GM12878 (cell line): ENCODE data around the gene CHMP2B. TPM values are rescaled to one million over a fixed set of nuclear protein-coding genes. Genes with fewer than 3 reads are reported as not detected.

Experiments
- ATAC-seq: fragments of 200-7000 bp; cut with Tn5 transposase; 3 replicates; pipeline ENCODE4 v1.9.1; 2020; ENCODE audit warnings: mild to moderate bottlenecking, moderate library complexity
- BruUV-seq: library from RNA; stranded (reverse); fragments of 400-500 nt; replicated peaks from 2 replicates; lab custom pipeline; 2021; lab: Mats Ljungman, UMichigan
- CTCF ChIA-PET: fragments of 300-600 bp; sonication (Branson Sonifier 250); formaldehyde crosslinking; extraction: SDS; loops from one replicate; lab custom pipeline; 2021; ENCODE audit warnings: inconsistent platforms; lab: Yijun Ruan, JAX
- POLR2A ChIA-PET: fragments of 350-600 bp; formaldehyde crosslinking; extraction: SDS; loops from one replicate; lab custom pipeline; 2021; ENCODE audit warnings: inconsistent platforms; lab: Charles Lee
- RAD21 ChIA-PET: fragments of 300-600 bp; sonication (Branson Sonifier 250); formaldehyde crosslinking; loops from one replicate; lab custom pipeline; 2023; ENCODE audit warnings: antibody characterized with exemption; ENCODE audit not compliant: unreplicated experiment; lab: Charles Lee
- SMC1A ChIA-PET: fragments of 300-600 bp; sonication (Branson Sonifier 250); formaldehyde crosslinking; loops from one replicate; lab custom pipeline; 2023; ENCODE audit not compliant: unreplicated experiment, uncharacterized antibody; lab: Charles Lee
- DNase-seq: peaks from one replicate; pipeline ENCODE4 v3.0.0-alpha.2; 2011; ENCODE audit warnings: low read depth, low spot score
- FAIRE-seq: peaks from 3 replicates; lab custom pipeline; 2011; peaks lifted over from hg19 to GRCh38; lab: Jason Lieb, UNC
- H2AFZ ChIP-seq: 2 replicates; pipeline ENCODE4 v1.6.0; 2011; ENCODE audit warnings: low read depth, low read length, control low read depth; ENCODE audit not compliant: control insufficient read depth
- H3K27ac ChIP-seq: 2 replicates; pipeline ENCODE4 v1.5.1; 2011; ENCODE audit warnings: control low read depth; ENCODE audit not compliant: control insufficient read depth, insufficient read depth
- H3K27me3 ChIP-seq, 2 experiments: replicated peaks in 1 of 2; 2 replicates each; pipeline versions ENCODE4 v1.6.0 to v1.6.1; 2011; ENCODE audit warnings: low read length in 1 of 2; ENCODE audit not compliant: control insufficient read depth in 2 of 2, insufficient read depth in 2 of 2
- H3K36me3 ChIP-seq, 2 experiments: 2 replicates each; pipeline ENCODE4 v1.5.1; 2011; ENCODE audit warnings: low read length in 1 of 2; ENCODE audit not compliant: control insufficient read depth in 2 of 2, insufficient read depth in 2 of 2
- H3K4me1 ChIP-seq: 2 replicates; pipeline ENCODE4 v1.6.1; 2011; ENCODE audit warnings: mild to moderate bottlenecking, low read length, moderate library complexity, mixed read lengths; ENCODE audit not compliant: control insufficient read depth, insufficient read depth
- H3K4me2 ChIP-seq: 2 replicates; pipeline ENCODE4 v1.6.0; 2011; ENCODE audit warnings: control low read depth; ENCODE audit not compliant: control insufficient read depth, insufficient read depth
- H3K4me3 ChIP-seq: fragments of 200-600 bp; sonication (generic); 2 replicates; pipeline ENCODE4 v1.5.1; 2016
- H3K79me2 ChIP-seq: 2 replicates; pipeline ENCODE4 v1.6.0; 2011; ENCODE audit warnings: low read length; ENCODE audit not compliant: control insufficient read depth, insufficient read depth
- H3K9ac ChIP-seq: 2 replicates; pipeline ENCODE4 v1.8.0; 2011; ENCODE audit warnings: low read length, control low read depth, mixed read lengths; ENCODE audit not compliant: control insufficient read depth, insufficient read depth
- H3K9me3 ChIP-seq: replicated peaks from 3 replicates; pipeline ENCODE4 v1.5.1; 2011; ENCODE audit warnings: mild to moderate bottlenecking, low read length; ENCODE audit not compliant: control insufficient read depth, insufficient read depth
- H4K20me1 ChIP-seq: 2 replicates; pipeline ENCODE4 v1.6.0; 2011; ENCODE audit not compliant: control insufficient read depth, insufficient read depth
- ATF7 ChIP-seq: fragments of 450-650 bp; IDR thresholded peaks from 2 replicates; pipeline ENCODE4 v1.6.1; 2016; ENCODE audit warnings: low read depth, mild to moderate bottlenecking
- MEF2B ChIP-seq: fragments of 450-650 bp; IDR thresholded peaks from 2 replicates; pipeline ENCODE4 v1.6.1; 2018; ENCODE audit warnings: mild to moderate bottlenecking, moderate library complexity; ENCODE audit not compliant: partially characterized antibody, poor library complexity, severe bottlenecking
- PRDM15 ChIP-seq: fragments of 450-650 bp; formaldehyde crosslinking; IDR thresholded peaks from 2 replicates; pipeline ENCODE4 v1.4.0; 2020; ENCODE audit warnings: mild to moderate bottlenecking, moderate library complexity
- WGBS: methylation state at CpG from one replicate; pipeline ENCODE4 v1.1.6; 2016; ENCODE audit warnings: low lambda C conversion rate; ENCODE audit not compliant: insufficient replicate concordance, insufficient coverage; ENCODE audit errors: missing lambda C conversion rate; 5-methylcytosine and 5-hydroxymethylcytosine counted together
- in situ Hi-C: fragments of 300-500 bp; cut with MboI; formaldehyde crosslinking; loops from 9 replicates; pipeline ENCODE4 v1.14.3; 2018; ENCODE audit warnings: mixed read lengths
- intact Hi-C: fragments of 100-400 bp; cut with micrococcal nuclease; formaldehyde crosslinking; loops from one replicate; pipeline ENCODE4 v1.14.2; 2022; ENCODE audit not compliant: unreplicated experiment
- polyA plus RNA-seq, 11 experiments: library from polyadenylated mRNA; depleted of rRNA in 4 of 11; unstranded in 6 of 11; stranded (reverse) in 5 of 11; fragments of >200 nt; fragmentation: Nextera tagmentation in 4 of 11; fragmentation: Illumina TruSeq in 1 of 11; extraction: Ambion mirVana in 4 of 11; extraction: Trizol in 1 of 11; gene quantifications; 1 replicate in 1 of 11; 2 replicates in 10 of 11; pipeline versions ENCODE4 v1.2.1 to v1.2.3, GENCODE V29; 2011 to 2016; ENCODE audit warnings: inconsistent platforms in 2 of 11, missing spikeins in 2 of 11, low read depth in 1 of 11
- total RNA-seq, 4 experiments: library from RNA; depleted of rRNA in 3 of 4; stranded (reverse); fragments of >200 nt in 3 of 4; fragmentation: Illumina TruSeq in 1 of 4; extraction: Trizol in 1 of 4; gene quantifications; 2 replicates each; pipeline versions ENCODE4 v1.2.1 to v1.2.3, GENCODE V29; 2013 to 2021

The CHMP2B gene
- total and polyA plus RNA-seq, 10 of the 15 experiments (the other 5 are each of a cell fraction or from before 2014, with no cell fraction given) = 14.9 to 54.8 (median 24.6) TPM

GRCh38 chr3:87261925-87262324 lies 34.8 kb downstream of the CHMP2B start:
- no TSS peak for BruUV-seq
- TF ChIP-seq MEF2B = no peak
- TF ChIP-seq ATF7 = no peak
- TF ChIP-seq PRDM15 (CRISPR knock-in tag) = no peak
- SMC1A ChIA-PET = interaction anchor here (0.8 to 2.4 kb wide), 5 partner anchors 16 to 89 kb away, joined by 3 to 6 read pairs (median 4); no protein-coding TSS in a partner anchor
- Histone ChIP-seq H3K9ac (no peak overlapping the region), H2AFZ (no peak overlapping the region), H3K36me3 (no peaks in the 10 kb centered on the region), H4K20me1 (no peaks in the 10 kb centered on the region), H3K79me2 (no peaks in the 10 kb centered on the region), H3K9me3 (no peaks in the 10 kb centered on the region), H3K4me3 (no peak overlapping the region), H3K27ac (no peak overlapping the region), H3K4me2 (no peak overlapping the region), H3K27me3 (no peaks in the 10 kb centered on the region), H3K4me1 (no peaks in the 10 kb centered on the region)
- DNase-seq = no peak
- RAD21 ChIA-PET = interaction anchor here (1.6 kb wide), 1 partner anchor 743 kb away, joined by 6 read pairs; no protein-coding TSS in a partner anchor
- CTCF ChIA-PET = interaction anchor here (0.8 to 3.9 kb wide), 9 partner anchors 8 to 918 kb away, joined by 3 to 20 read pairs (median 6); partner anchors contain the start of gene CHMP2B
- POLR2A ChIA-PET = no interaction called here
- no peak for FAIRE-seq
- no peak for ATAC-seq
- intact Hi-C loops (loop anchor here (10.0 kb wide), 1 partner anchor 743 kb away; no protein-coding TSS in a partner anchor), in situ Hi-C loops (no loop called here)
- WGBS = 51% methylated on average over 2 of the region's 2 CpGs
